K562 (cell line): ENCODE data around the gene IL12RB2. TPM values are rescaled to one million over a fixed set of nuclear protein-coding genes. Genes with fewer than 3 reads are reported as not detected.

Experiments
- BDP1 ChIP-seq: IDR thresholded peaks from 3 replicates; pipeline ENCODE4 v1.6.1; 2011; ENCODE audit not compliant: insufficient read length, insufficient read depth
- CBFA2T2 ChIP-seq: fragments of 450-650 bp; conservative IDR thresholded peaks from 2 replicates; pipeline ENCODE4 v1.6.1; 2017; ENCODE audit warnings: mild to moderate bottlenecking
- CHD2 ChIP-seq: IDR thresholded peaks from 2 replicates; pipeline ENCODE4 v1.6.1; 2011; ENCODE audit warnings: low read depth, low read length
- KLF16 ChIP-seq: IDR thresholded peaks from 2 replicates; pipeline ENCODE4 v1.6.1; 2016; ENCODE audit warnings: antibody characterized with exemption
- MTA3 ChIP-seq: fragments of 450-650 bp; formaldehyde crosslinking; IDR thresholded peaks from 2 replicates; pipeline ENCODE4 v1.6.1; 2017; ENCODE audit warnings: mild to moderate bottlenecking, borderline replicate concordance
- TEAD4 ChIP-seq, 2 experiments: sonication (generic) in 1 of 2; formaldehyde crosslinking in 1 of 2; IDR thresholded peaks; 2 replicates each; pipeline versions ENCODE4 v1.6.1 to v1.8.0; 2012 to 2022; ENCODE audit warnings: borderline replicate concordance in 1 of 2, inconsistent platforms in 1 of 2, low read length in 1 of 2, mild to moderate bottlenecking in 1 of 2, missing genetic modification reagents in 1 of 2
- TGIF2 ChIP-seq: sonication (generic); formaldehyde crosslinking; IDR thresholded peaks from 2 replicates; pipeline ENCODE4 v1.8.1; 2022; ENCODE audit warnings: mild to moderate bottlenecking, missing genetic modification reagents, moderate library complexity
- ZNF41 ChIP-seq: fragments of 250-450 bp; sonication (Bioruptor Pico); conservative IDR thresholded peaks from 2 replicates; pipeline ENCODE4 v1.4.0; 2020; ENCODE audit warnings: mild to moderate bottlenecking
- polyA plus RNA-seq, 8 experiments: library from polyadenylated mRNA; depleted of rRNA in 4 of 8; stranded (reverse) in 5 of 8; unstranded in 3 of 8; fragments of >200 nt; fragmentation: Nextera tagmentation in 2 of 8; fragmentation: Illumina TruSeq in 1 of 8; extraction: Ambion mirVana in 2 of 8; extraction: Trizol in 1 of 8; gene quantifications; 2 replicates each; pipeline versions ENCODE4 v1.2.1 to v1.2.3, GENCODE V29; 2011 to 2014; ENCODE audit warnings: inconsistent platforms in 1 of 8, missing spikeins in 1 of 8
- total RNA-seq, 7 experiments: library from RNA; depleted of rRNA in 6 of 7; stranded (reverse); fragments of >200 nt in 6 of 7; fragmentation: Illumina TruSeq in 2 of 7; extraction: Trizol in 2 of 7; gene quantifications; 2 replicates each; pipeline versions ENCODE4 v1.2.1 to v1.2.3, GENCODE V29; 2011 to 2021; ENCODE audit warnings: low replicate concordance in 1 of 7
- TF ChIP-seq, protein P1 (sequence below): fragments of 250-450 bp; sonication (Bioruptor Pico); IDR thresholded peaks from 2 replicates; pipeline ENCODE4 v1.5.0; 2021; ENCODE audit warnings: mild to moderate bottlenecking, borderline replicate concordance
- TF ChIP-seq, protein P2 (sequence below): sonication (generic); formaldehyde crosslinking; IDR thresholded peaks from 2 replicates; pipeline ENCODE4 v1.8.1; 2023; ENCODE audit warnings: mild to moderate bottlenecking, missing genetic modification reagents, moderate library complexity
- TF ChIP-seq, protein P3 (sequence below): fragments of 250-450 bp; sonication (Bioruptor Pico); IDR thresholded peaks from 2 replicates; pipeline ENCODE4 v1.5.0; 2020; ENCODE audit warnings: mild to moderate bottlenecking, borderline replicate concordance

Gene IL12RB2
- total and polyA plus RNA-seq, 9 of the 15 experiments (the other 6 are each of a cell fraction or from before 2014, with no cell fraction given): 0.39 to 3.3 (median 1.9) TPM

DNA sequence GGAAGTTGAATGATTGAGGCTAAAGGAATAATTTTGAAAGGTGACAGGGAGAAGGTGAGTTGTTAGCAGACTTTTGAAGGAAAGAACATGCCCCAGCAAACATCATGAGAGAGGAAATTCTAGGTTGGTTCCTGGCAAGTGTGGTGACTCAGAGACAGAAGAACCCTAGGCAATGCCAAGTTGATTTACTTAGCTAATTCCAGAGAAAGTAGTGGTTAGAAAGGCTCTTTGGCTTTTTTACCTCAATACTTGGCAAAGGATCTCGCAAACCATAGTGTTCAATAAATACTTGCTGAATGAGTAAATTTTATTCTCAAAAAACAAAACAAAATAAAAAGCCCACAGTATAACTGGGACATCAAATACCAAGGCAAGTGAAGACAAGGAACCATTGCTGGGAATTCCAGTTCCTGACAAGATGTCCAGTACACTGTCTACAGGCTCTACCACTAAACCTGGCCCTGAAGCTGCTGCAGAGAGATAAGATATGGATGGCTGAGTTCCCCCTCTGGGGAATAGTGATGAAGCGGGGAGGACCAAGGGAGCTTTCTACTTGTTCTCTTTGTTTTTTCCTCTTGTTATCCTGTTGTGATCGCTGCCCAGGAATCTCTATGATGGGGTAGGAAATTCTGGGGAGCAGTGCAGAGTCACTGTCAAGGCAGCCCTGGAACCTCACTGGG lies 48.2 kb downstream of the IL12RB2 start (continued):
- no peak for TF ChIP-seq ZNF41 (CRISPR knock-in tag)
- TF ChIP-seq, protein P1, sequence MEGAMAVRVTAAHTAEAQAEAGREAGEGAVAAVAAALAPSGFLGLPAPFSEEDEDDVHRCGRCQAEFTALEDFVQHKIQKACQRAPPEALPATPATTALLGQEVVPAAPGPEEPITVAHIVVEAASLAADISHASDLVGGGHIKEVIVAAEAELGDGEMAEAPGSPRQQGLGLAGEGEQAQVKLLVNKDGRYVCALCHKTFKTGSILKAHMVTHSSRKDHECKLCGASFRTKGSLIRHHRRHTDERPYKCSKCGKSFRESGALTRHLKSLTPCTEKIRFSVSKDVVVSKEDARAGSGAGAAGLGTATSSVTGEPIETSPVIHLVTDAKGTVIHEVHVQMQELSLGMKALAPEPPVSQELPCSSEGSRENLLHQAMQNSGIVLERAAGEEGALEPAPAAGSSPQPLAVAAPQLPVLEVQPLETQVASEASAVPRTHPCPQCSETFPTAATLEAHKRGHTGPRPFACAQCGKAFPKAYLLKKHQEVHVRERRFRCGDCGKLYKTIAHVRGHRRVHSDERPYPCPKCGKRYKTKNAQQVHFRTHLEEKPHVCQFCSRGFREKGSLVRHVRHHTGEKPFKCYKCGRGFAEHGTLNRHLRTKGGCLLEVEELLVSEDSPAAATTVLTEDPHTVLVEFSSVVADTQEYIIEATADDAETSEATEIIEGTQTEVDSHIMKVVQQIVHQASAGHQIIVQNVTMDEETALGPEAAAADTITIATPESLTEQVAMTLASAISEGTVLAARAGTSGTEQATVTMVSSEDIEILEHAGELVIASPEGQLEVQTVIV (CRISPR knock-in tag): no peak
- TF ChIP-seq, protein P2, sequence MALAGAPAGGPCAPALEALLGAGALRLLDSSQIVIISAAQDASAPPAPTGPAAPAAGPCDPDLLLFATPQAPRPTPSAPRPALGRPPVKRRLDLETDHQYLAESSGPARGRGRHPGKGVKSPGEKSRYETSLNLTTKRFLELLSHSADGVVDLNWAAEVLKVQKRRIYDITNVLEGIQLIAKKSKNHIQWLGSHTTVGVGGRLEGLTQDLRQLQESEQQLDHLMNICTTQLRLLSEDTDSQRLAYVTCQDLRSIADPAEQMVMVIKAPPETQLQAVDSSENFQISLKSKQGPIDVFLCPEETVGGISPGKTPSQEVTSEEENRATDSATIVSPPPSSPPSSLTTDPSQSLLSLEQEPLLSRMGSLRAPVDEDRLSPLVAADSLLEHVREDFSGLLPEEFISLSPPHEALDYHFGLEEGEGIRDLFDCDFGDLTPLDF (CRISPR knock-in tag): no peak
- TF ChIP-seq TEAD4 (IDR thresholded peaks at IDR 0.05; ENCODE audit: low read length): peak; percentile 88
- no peak for TF ChIP-seq TEAD4 (CRISPR knock-in tag; IDR thresholded peaks at IDR 0.05; ENCODE audit: borderline replicate concordance)
- TF ChIP-seq, protein P3, sequence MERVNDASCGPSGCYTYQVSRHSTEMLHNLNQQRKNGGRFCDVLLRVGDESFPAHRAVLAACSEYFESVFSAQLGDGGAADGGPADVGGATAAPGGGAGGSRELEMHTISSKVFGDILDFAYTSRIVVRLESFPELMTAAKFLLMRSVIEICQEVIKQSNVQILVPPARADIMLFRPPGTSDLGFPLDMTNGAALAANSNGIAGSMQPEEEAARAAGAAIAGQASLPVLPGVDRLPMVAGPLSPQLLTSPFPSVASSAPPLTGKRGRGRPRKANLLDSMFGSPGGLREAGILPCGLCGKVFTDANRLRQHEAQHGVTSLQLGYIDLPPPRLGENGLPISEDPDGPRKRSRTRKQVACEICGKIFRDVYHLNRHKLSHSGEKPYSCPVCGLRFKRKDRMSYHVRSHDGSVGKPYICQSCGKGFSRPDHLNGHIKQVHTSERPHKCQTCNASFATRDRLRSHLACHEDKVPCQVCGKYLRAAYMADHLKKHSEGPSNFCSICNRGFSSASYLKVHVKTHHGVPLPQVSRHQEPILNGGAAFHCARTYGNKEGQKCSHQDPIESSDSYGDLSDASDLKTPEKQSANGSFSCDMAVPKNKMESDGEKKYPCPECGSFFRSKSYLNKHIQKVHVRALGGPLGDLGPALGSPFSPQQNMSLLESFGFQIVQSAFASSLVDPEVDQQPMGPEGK (CRISPR knock-in tag): no peak
- no peak for TF ChIP-seq MTA3
- peak; percentile 83 for TF ChIP-seq CBFA2T2
- TF ChIP-seq BDP1: no peak
- TF ChIP-seq KLF16: 0 out of 2 replicates have a peak, but pooled peaks have one; percentile 46
- no peak for TF ChIP-seq CHD2
- TF ChIP-seq TGIF2: no peak
